ENCODE data around the gene IGF2R.

- no peak for TF ChIP-seq CTCF (IDR thresholded peaks at IDR 0.05; ENCODE audit: low read depth, low read length)
- no peak for TF ChIP-seq EZH2phosphoT487 (IDR thresholded peaks at IDR 0.05; ENCODE audit: low read depth)
Observed at GRCh38 chr6:160106701-160107100, 137.8 kb downstream of the IGF2R start.
